ENCODE results near the gene CACNA2D3.

The CACNA2D3 gene

GRCh38 chr3:54986294-54986693, 863.9 kb downstream of the CACNA2D3 start:
- no peak for DNase-seq

GRCh38 chr3:54987719-54988118, 865.4 kb downstream of the CACNA2D3 start:
- no peak for DNase-seq

- no peak for DNase-seq
Measured at GRCh38 chr3:54988302-54988837, 866.0 kb downstream of the CACNA2D3 start.

- peak; percentile 63 for DNase-seq
Measured at GRCh38 chr3:54988838-54989630, 866.7 kb downstream of the CACNA2D3 start.

GRCh38 chr3:54994111-54994513, 871.8 kb downstream of the CACNA2D3 start:
- DNase-seq: no peak

GRCh38 chr3:54999159-54999558, 876.8 kb downstream of the CACNA2D3 start:
- no peak for DNase-seq

GRCh38 chr3:54999811-55000210, 877.5 kb downstream of the CACNA2D3 start:
- peak; percentile 31 for DNase-seq

GRCh38 chr3:55000546-55000945, 878.2 kb downstream of the CACNA2D3 start:
- DNase-seq: peak; percentile 51

- no peak for DNase-seq
Measured at GRCh38 chr3:55000953-55001352, 878.6 kb downstream of the CACNA2D3 start.

- DNase-seq: no peak
Measured at GRCh38 chr3:55002416-55002930, 880.1 kb downstream of the CACNA2D3 start.

GRCh38 chr3:55006244-55006676, 883.9 kb downstream of the CACNA2D3 start:
- no peak for DNase-seq

- DNase-seq: no peak
Measured at GRCh38 chr3:55007971-55008370, 885.6 kb downstream of the CACNA2D3 start.

GRCh38 chr3:55009372-55009771, 887.0 kb downstream of the CACNA2D3 start:
- DNase-seq: no peak

- no peak for DNase-seq
Measured at GRCh38 chr3:55012091-55012490, 889.7 kb downstream of the CACNA2D3 start.

GRCh38 chr3:55013145-55013925, 891.0 kb downstream of the CACNA2D3 start:
- peak; percentile 42 for DNase-seq

- no peak for DNase-seq
Measured at GRCh38 chr3:55014081-55014480, 891.7 kb downstream of the CACNA2D3 start.

- DNase-seq: no peak
Measured at GRCh38 chr3:55014906-55015305, 892.6 kb downstream of the CACNA2D3 start.

- DNase-seq: no peak
Measured at GRCh38 chr3:55017876-55018275, 895.5 kb downstream of the CACNA2D3 start.

GRCh38 chr3:55030938-55031337, 908.6 kb downstream of the CACNA2D3 start:
- no peak for DNase-seq

GRCh38 chr3:55036883-55037577, 914.7 kb downstream of the CACNA2D3 start:
- no peak for DNase-seq

- no peak for DNase-seq
Measured at GRCh38 chr3:55042591-55042990, 920.2 kb downstream of the CACNA2D3 start.

GRCh38 chr3:55044486-55044885, 922.1 kb downstream of the CACNA2D3 start:
- no peak for DNase-seq
